Measurements from ENCODE around the gene COL4A5. TPM values are rescaled to one million over a fixed set of nuclear protein-coding genes. Genes with fewer than 3 reads are reported as not detected.

Gene COL4A5
- total RNA-seq, 4 donors from 2014 or later = 43.2 to 338 (median 127) TPM

GRCh38 chrX:108664701-108665100 is 225.1 kb downstream of the COL4A5 start:
- H3K4me1 ChIP-seq = no peaks in the 10 kb centered on the region
- H3K27ac ChIP-seq = no peak overlapping the region
- no peak for TF ChIP-seq POLR2A (IDR thresholded peaks at IDR 0.05)
- TF ChIP-seq CTCF (IDR thresholded peaks at IDR 0.05) = no peak
- intact Hi-C loops (cut with DNase I; ENCODE audit: low total_unique reads) = no loop called here
- no peak overlapping the region for H3K4me3 ChIP-seq
- H3K27me3 ChIP-seq = no peaks in the 10 kb centered on the region
- H3K36me3 ChIP-seq = no peaks in the 10 kb centered on the region
- no peak for DNase-seq
- H3K9me3 ChIP-seq = no peaks in the 10 kb centered on the region

DNA sequence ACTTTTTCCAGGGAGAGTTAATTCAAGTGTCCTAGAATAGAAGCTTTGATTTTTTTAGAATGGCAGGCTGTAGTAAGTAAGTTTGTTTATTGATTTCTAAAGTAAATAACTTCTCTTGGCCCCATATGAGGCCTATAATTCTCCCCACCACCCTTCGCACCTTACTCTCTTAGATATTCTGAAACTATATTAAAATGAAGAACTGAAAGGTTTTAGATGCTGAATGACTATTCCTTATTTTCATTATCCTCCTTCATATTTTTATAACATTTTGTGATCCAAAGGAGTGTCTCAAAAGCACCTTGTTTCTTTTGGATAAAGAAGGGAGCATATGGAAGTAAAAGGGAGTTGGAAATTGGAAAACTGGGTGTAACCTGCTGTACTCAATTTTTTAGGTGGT is 226.5 kb downstream of the COL4A5 start:
- H3K27ac ChIP-seq = no peak overlapping the region
- TF ChIP-seq CTCF (IDR thresholded peaks at IDR 0.05) (no peak), POLR2A (IDR thresholded peaks at IDR 0.05) (no peak)

GRCh38 chrX:108671526-108671925 is 231.9 kb downstream of the COL4A5 start:
- Histone ChIP-seq H3K27ac (no peak overlapping the region), H3K4me1 (no peaks in the 10 kb centered on the region), H3K9me3 (no peaks in the 10 kb centered on the region), H3K27me3 (no peaks in the 10 kb centered on the region), H3K4me3 (no peak overlapping the region), H3K36me3 (no peaks in the 10 kb centered on the region)
- no peak for DNase-seq
- intact Hi-C loops (cut with DNase I; ENCODE audit: low total_unique reads) = no loop called here
- no peak for TF ChIP-seq CTCF (IDR thresholded peaks at IDR 0.05)
- TF ChIP-seq POLR2A (IDR thresholded peaks at IDR 0.05) = no peak

More for the DNA sequence above, 226.5 kb downstream of the COL4A5 start:
- Histone ChIP-seq H3K36me3 (no peaks in the 10 kb centered on the region), H3K4me3 (no peak overlapping the region), H3K4me1 (no peaks in the 10 kb centered on the region), H3K9me3 (no peaks in the 10 kb centered on the region), H3K27me3 (no peaks in the 10 kb centered on the region)
- intact Hi-C loops (cut with DNase I; ENCODE audit: low total_unique reads) = no loop called here
- no peak for DNase-seq

- no peak for DNase-seq
- no peaks in the 10 kb centered on the region for H3K4me1 ChIP-seq
- H3K27me3 ChIP-seq = no peaks in the 10 kb centered on the region
- intact Hi-C loops (cut with DNase I; ENCODE audit: low total_unique reads) = no loop called here
- H3K9me3 ChIP-seq = no peaks in the 10 kb centered on the region
- H3K36me3 ChIP-seq = no peaks in the 10 kb centered on the region
- no peak overlapping the region for H3K4me3 ChIP-seq
- no peak for TF ChIP-seq CTCF (IDR thresholded peaks at IDR 0.05)
- no peak for TF ChIP-seq POLR2A (IDR thresholded peaks at IDR 0.05)
- no peak overlapping the region for H3K27ac ChIP-seq
Measured at GRCh38 chrX:108696690-108697089, 257.1 kb downstream of the COL4A5 start.

DNA sequence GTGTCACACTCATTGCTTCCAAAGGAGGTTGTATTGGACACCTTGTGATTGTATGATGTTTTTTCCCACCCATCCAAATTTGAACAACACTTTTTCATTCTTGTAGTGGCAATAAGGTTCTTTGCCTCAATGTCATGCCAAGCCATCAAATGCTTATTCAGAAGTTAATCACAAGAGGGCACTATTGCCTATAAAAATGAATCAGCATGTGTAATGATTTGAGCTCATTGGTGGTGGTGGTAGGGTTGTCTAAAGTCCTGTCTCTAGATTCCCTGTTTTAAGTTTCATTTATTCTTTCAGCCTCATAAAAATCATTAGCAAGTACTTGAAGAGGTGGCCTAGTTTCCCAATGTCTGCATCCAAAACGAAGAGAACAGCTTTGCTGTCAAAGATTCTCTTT is 259.7 kb downstream of the COL4A5 start:
- no peaks in the 10 kb centered on the region for H3K27me3 ChIP-seq
- no peak overlapping the region for H3K4me3 ChIP-seq
- no peaks in the 10 kb centered on the region for H3K36me3 ChIP-seq
- TF ChIP-seq CTCF (IDR thresholded peaks at IDR 0.05) (peak in 2 of 4 experiments; percentile 11 to 14), POLR2A (IDR thresholded peaks at IDR 0.05) (no peak)
- no peak for DNase-seq
- intact Hi-C loops (cut with DNase I; ENCODE audit: low total_unique reads) = no loop called here
- no peak overlapping the region for H3K27ac ChIP-seq
- no peaks in the 10 kb centered on the region for H3K4me1 ChIP-seq
- no peaks in the 10 kb centered on the region for H3K9me3 ChIP-seq
